Measurements from ENCODE around the gene KLC4. TPM values are rescaled to one million over a fixed set of nuclear protein-coding genes. Genes with fewer than 3 reads are reported as not detected.

The KLC4 gene
- total RNA-seq, 3 donors from 2014 or later = 20.5 to 33.7 (median 21.0) TPM

GRCh38 chr6:43052842-43053544 lies 6.4 kb upstream of the KLC4 start:
- Histone ChIP-seq H3K27me3 (no peaks in the 10 kb centered on the region), H3K36me3 (no peaks in the 10 kb centered on the region), H3K4me1 (peaks cover 0 to 13% of the 10 kb centered on the region in 2 donors), H3K4me3 (peak overlapping the region; percentile 60 to 88 (median 74)), H3K27ac (peak overlapping the region; percentile 82 to 96), H3K9me3 (no peaks in the 10 kb centered on the region)
- peak in 1 of 2 donors; percentile 31 for DNase-seq (ENCODE audit: low spot score in 2 of 2)
- TF ChIP-seq, protein P1, sequence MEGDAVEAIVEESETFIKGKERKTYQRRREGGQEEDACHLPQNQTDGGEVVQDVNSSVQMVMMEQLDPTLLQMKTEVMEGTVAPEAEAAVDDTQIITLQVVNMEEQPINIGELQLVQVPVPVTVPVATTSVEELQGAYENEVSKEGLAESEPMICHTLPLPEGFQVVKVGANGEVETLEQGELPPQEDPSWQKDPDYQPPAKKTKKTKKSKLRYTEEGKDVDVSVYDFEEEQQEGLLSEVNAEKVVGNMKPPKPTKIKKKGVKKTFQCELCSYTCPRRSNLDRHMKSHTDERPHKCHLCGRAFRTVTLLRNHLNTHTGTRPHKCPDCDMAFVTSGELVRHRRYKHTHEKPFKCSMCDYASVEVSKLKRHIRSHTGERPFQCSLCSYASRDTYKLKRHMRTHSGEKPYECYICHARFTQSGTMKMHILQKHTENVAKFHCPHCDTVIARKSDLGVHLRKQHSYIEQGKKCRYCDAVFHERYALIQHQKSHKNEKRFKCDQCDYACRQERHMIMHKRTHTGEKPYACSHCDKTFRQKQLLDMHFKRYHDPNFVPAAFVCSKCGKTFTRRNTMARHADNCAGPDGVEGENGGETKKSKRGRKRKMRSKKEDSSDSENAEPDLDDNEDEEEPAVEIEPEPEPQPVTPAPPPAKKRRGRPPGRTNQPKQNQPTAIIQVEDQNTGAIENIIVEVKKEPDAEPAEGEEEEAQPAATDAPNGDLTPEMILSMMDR (IDR thresholded peaks at IDR 0.05) = no peak
- TF ChIP-seq POLR2A (IDR thresholded peaks at IDR 0.05) = no peak
- TF ChIP-seq POLR2AphosphoS5 (IDR thresholded peaks at IDR 0.05) = no peak
- intact Hi-C loops (cut with DNase I; ENCODE audit: low total_unique reads) = no loop called here

- TF ChIP-seq POLR2A (IDR thresholded peaks at IDR 0.05) = peak; percentile 71
- TF ChIP-seq POLR2AphosphoS5 (IDR thresholded peaks at IDR 0.05) = peak; percentile 71 to 88 (median 85)
- TF ChIP-seq, protein P1 (IDR thresholded peaks at IDR 0.05) = peak in 1 of 3 donors; percentile 21
- intact Hi-C loops (cut with DNase I; ENCODE audit: low total_unique reads) = no loop called here
- Histone ChIP-seq H3K36me3 (no peaks in the 10 kb centered on the region), H3K4me1 (peaks cover 0 to 17% of the 10 kb centered on the region in 2 donors), H3K9me3 (no peaks in the 10 kb centered on the region), H3K27me3 (no peaks in the 10 kb centered on the region), H3K4me3 (peak within 1 kb of the TSS; percentile 60 to 88 (median 74)), H3K27ac (peak within 1 kb of the TSS; percentile 82 to 96)
- DNase-seq (ENCODE audit: low spot score in 2 of 2) = peak; percentile 89 to 90
Observed at GRCh38 chr6:43053545-43054205, 5.8 kb upstream of the KLC4 start, which contains the start of gene CUL7. TSS of gene CUL7 (minus strand) at chr6:43053851. CDS start at chr6:43052788, 1,063 bp downstream.

- peak overlapping the region; percentile 82 to 96 for H3K27ac ChIP-seq
- no peaks in the 10 kb centered on the region for H3K27me3 ChIP-seq
- TF ChIP-seq POLR2AphosphoS5 (IDR thresholded peaks at IDR 0.05) = no peak
- no peak for TF ChIP-seq POLR2A (IDR thresholded peaks at IDR 0.05)
- TF ChIP-seq, protein P1 (IDR thresholded peaks at IDR 0.05) = no peak
- H3K4me1 ChIP-seq = peaks cover 0 to 19% of the 10 kb centered on the region in 2 donors
- H3K9me3 ChIP-seq = no peaks in the 10 kb centered on the region
- intact Hi-C loops (cut with DNase I; ENCODE audit: low total_unique reads) = no loop called here
- H3K36me3 ChIP-seq = no peaks in the 10 kb centered on the region
- peak overlapping the region; percentile 60 to 88 (median 74) for H3K4me3 ChIP-seq
- peak in 1 of 2 donors; percentile 53 for DNase-seq (ENCODE audit: low spot score in 2 of 2)
Observed at GRCh38 chr6:43054206-43054943, 5.1 kb upstream of the KLC4 start.

DNA sequence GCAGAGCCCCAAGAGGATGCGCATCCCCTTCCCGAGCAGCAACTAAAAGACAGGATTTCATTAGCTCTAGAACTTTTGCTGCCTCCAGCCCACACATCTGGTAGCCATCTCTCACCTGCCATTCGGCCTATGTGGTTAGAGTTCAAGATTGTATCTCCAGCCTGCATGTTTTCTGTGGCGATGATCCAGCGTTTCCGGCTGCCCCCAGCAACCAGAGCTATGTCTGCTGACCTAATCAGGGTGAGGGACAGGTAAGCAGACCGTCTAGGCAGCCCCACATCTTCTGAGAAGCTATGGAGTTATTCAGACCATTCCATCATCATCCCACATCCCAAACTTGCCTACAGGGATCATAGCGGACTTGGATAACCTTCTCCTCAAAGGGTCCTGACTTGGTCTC lies 3.5 kb upstream of the KLC4 start:
- no peak overlapping the region for H3K4me3 ChIP-seq
- H3K36me3 ChIP-seq = no peaks in the 10 kb centered on the region
- H3K27me3 ChIP-seq = no peaks in the 10 kb centered on the region
- no peaks in the 10 kb centered on the region for H3K9me3 ChIP-seq
- TF ChIP-seq, protein P1 (IDR thresholded peaks at IDR 0.05) = no peak
- TF ChIP-seq POLR2A (IDR thresholded peaks at IDR 0.05) = no peak
- no peak for TF ChIP-seq POLR2AphosphoS5 (IDR thresholded peaks at IDR 0.05)
- no peak overlapping the region for H3K27ac ChIP-seq
- intact Hi-C loops (cut with DNase I; ENCODE audit: low total_unique reads) = no loop called here
- no peak for DNase-seq (ENCODE audit: low spot score in 2 of 2)
- peaks cover 5 to 19% of the 10 kb centered on the region in 2 donors for H3K4me1 ChIP-seq

All from breast epithelium (tissue), 4 donors.